GM06990 (cell line): ENCODE data around the gene MFAP3L.
"Not testable (repeated sequence)": the region's sequence is repeated elsewhere in the genome, so short reads cannot be mapped to it uniquely, and the experiment has no call there.

Experiments used
- DNase-seq: peaks from one replicate; pipeline ENCODE4 v3.0.0-alpha.2; 2011; ENCODE audit not compliant: insufficient read length; ENCODE audit errors: extremely low read depth
- H3K27me3 ChIP-seq: replicated peaks from 2 replicates; pipeline ENCODE4 v1.6.0; 2011; ENCODE audit warnings: low read length; ENCODE audit not compliant: control insufficient read depth, insufficient read depth
- H3K36me3 ChIP-seq: 2 replicates; pipeline ENCODE4 v1.5.1; 2011; ENCODE audit warnings: low read length; ENCODE audit not compliant: control insufficient read depth, insufficient read depth
- H3K4me3 ChIP-seq: replicated peaks from 2 replicates; pipeline ENCODE4 v1.5.1; 2011; ENCODE audit warnings: low read depth, mild to moderate bottlenecking, control low read depth, low read length
- CTCF ChIP-seq: IDR thresholded peaks from 2 replicates; pipeline ENCODE4 v1.5.1; 2011; ENCODE audit warnings: low read length, control low read depth, mild to moderate bottlenecking, inconsistent platforms; ENCODE audit not compliant: insufficient read depth, poor library complexity, severe bottlenecking

Gene MFAP3L

GRCh38 chr4:169948271-169948670, 77.9 kb downstream of the MFAP3L start:
- H3K36me3 ChIP-seq, result no peaks in the 10 kb centered on the region
- H3K4me3 ChIP-seq, result no peak overlapping the region
- no peak for TF ChIP-seq CTCF
- H3K27me3 ChIP-seq, result no peaks in the 10 kb centered on the region; the same call in 1 of the 2 replicates
- no peak for DNase-seq

- H3K27me3 ChIP-seq, result no peaks in the 10 kb centered on the region
- DNase-seq, result no peak
- TF ChIP-seq CTCF, result no peak
- H3K4me3 ChIP-seq, result no peak overlapping the region
- H3K36me3 ChIP-seq, result no peaks in the 10 kb centered on the region
Measured at GRCh38 chr4:169945636-169946035, 80.6 kb downstream of the MFAP3L start.

- not testable (repeated sequence) for H3K36me3 ChIP-seq, DNase-seq, H3K27me3 ChIP-seq, H3K4me3 ChIP-seq
Measured at GRCh38 chr4:169943601-169944000, 82.6 kb downstream of the MFAP3L start.

- DNase-seq, result no peak
- Histone ChIP-seq H3K4me3 (no peak overlapping the region), H3K36me3 (no peaks in the 10 kb centered on the region), H3K27me3 (no peaks in the 10 kb centered on the region)
- no peak for TF ChIP-seq CTCF
Measured at GRCh38 chr4:169941141-169941540, 85.1 kb downstream of the MFAP3L start.

GRCh38 chr4:169940460-169940859, 85.7 kb downstream of the MFAP3L start:
- DNase-seq, result no peak
- Histone ChIP-seq H3K4me3 (no peak overlapping the region), H3K36me3 (no peaks in the 10 kb centered on the region), H3K27me3 (no peaks in the 10 kb centered on the region)
- TF ChIP-seq CTCF, result no peak
